Chondrocyte (in vitro differentiated cells): Measurements from ENCODE around the gene ACSL6. TPM values are rescaled to one million over a fixed set of nuclear protein-coding genes. Genes with fewer than 3 reads are reported as not detected.

ENCODE experiments used
- DNase-seq: peaks from one replicate; pipeline ENCODE4 v3.0.0; 2021; ENCODE audit warnings: mixed read lengths, low spot score
- H3K27ac Mint-ChIP-seq: one replicate; pipeline ENCODE4 v1.8.0; 2021; ENCODE audit warnings: mild to moderate bottlenecking, moderate library complexity, mixed read lengths; ENCODE audit not compliant: unreplicated experiment
- H3K27me3 Mint-ChIP-seq: 2 replicates; pipeline ENCODE4 v1.8.0; 2021; ENCODE audit warnings: low read depth, mixed read lengths
- H3K36me3 Mint-ChIP-seq: 2 replicates; pipeline ENCODE4 v1.8.0; 2021; ENCODE audit warnings: low read depth, mixed read lengths
- H3K4me1 Mint-ChIP-seq: 2 replicates; pipeline ENCODE4 v1.8.0; 2021; ENCODE audit warnings: low read depth, mild to moderate bottlenecking, mixed read lengths
- H3K4me3 Mint-ChIP-seq: one replicate; pipeline ENCODE4 v1.8.0; 2021; ENCODE audit warnings: mild to moderate bottlenecking, moderate library complexity, mixed read lengths; ENCODE audit not compliant: unreplicated experiment
- H3K9me3 Mint-ChIP-seq: 2 replicates; pipeline ENCODE4 v1.8.0; 2021; ENCODE audit warnings: low read depth, mixed read lengths
- CTCF ChIP-seq: fragments of 200-600 bp; sonication (generic); IDR thresholded peaks from 2 replicates; pipeline ENCODE4 v1.5.0; 2021; ENCODE audit warnings: antibody characterized with exemption, mild to moderate bottlenecking, moderate library complexity
- total RNA-seq: library from RNA; stranded (reverse); gene quantifications from 3 replicates; pipeline ENCODE4 v1.2.1, GENCODE V29; 2021

The ACSL6 gene
- total RNA-seq, 1 donor from 2014 or later: not detected

GRCh38 chr5:131943916-131944315 is 67.5 kb downstream of the ACSL6 start:
- Mint-ChIP-seq H3K4me3 (no peak overlapping the region), H3K36me3 (no peaks in the 10 kb centered on the region), H3K4me1 (no peaks in the 10 kb centered on the region), H3K27ac (no peak overlapping the region), H3K9me3 (no peaks in the 10 kb centered on the region), H3K27me3 (peaks cover 19% of the 10 kb centered on the region)
- no peak for DNase-seq
- TF ChIP-seq CTCF: no peak

GRCh38 chr5:131942016-131942415 is 69.4 kb downstream of the ACSL6 start:
- DNase-seq: no peak
- Mint-ChIP-seq H3K27ac (no peak overlapping the region), H3K4me3 (no peak overlapping the region), H3K4me1 (no peaks in the 10 kb centered on the region), H3K36me3 (no peaks in the 10 kb centered on the region), H3K9me3 (no peaks in the 10 kb centered on the region), H3K27me3 (peaks cover 15% of the 10 kb centered on the region)
- no peak for TF ChIP-seq CTCF

GRCh38 chr5:131939690-131940345 is 71.6 kb downstream of the ACSL6 start:
- Mint-ChIP-seq H3K4me3 (no peak overlapping the region), H3K9me3 (no peaks in the 10 kb centered on the region), H3K27me3 (peaks cover 24% of the 10 kb centered on the region), H3K4me1 (no peaks in the 10 kb centered on the region), H3K36me3 (no peaks in the 10 kb centered on the region), H3K27ac (no peak overlapping the region)
- no peak for DNase-seq
- no peak for TF ChIP-seq CTCF

GRCh38 chr5:131932235-131932634 is 79.2 kb downstream of the ACSL6 start:
- Mint-ChIP-seq H3K27me3 (peaks cover 27% of the 10 kb centered on the region), H3K4me3 (no peak overlapping the region), H3K4me1 (no peaks in the 10 kb centered on the region), H3K27ac (no peak overlapping the region), H3K9me3 (peaks cover 29% of the 10 kb centered on the region), H3K36me3 (peaks cover 4% of the 10 kb centered on the region)
- DNase-seq: no peak
- no peak for TF ChIP-seq CTCF

- Mint-ChIP-seq H3K27me3 (peaks cover 17% of the 10 kb centered on the region), H3K27ac (no peak overlapping the region), H3K4me1 (no peaks in the 10 kb centered on the region), H3K36me3 (peaks cover 4% of the 10 kb centered on the region), H3K4me3 (no peak overlapping the region), H3K9me3 (peaks cover 47% of the 10 kb centered on the region)
- no peak for TF ChIP-seq CTCF
- no peak for DNase-seq
Observed at GRCh38 chr5:131928957-131929356, 82.5 kb downstream of the ACSL6 start.
